Mammary epithelial cell (primary cell): ENCODE data around the gene DGLUCY.
"Not testable (repeated sequence)": the region's sequence is repeated elsewhere in the genome, so short reads cannot be mapped to it uniquely, and the experiment has no call there.

Experiments
- CTCF ChIP-seq, 2 donors: IDR thresholded peaks in 1 of 2; conservative IDR thresholded peaks in 1 of 2; 2 replicates each; pipeline ENCODE4 v1.5.1; 2011 to 2012; ENCODE audit warnings: inconsistent platforms in 2 of 2, low read length in 2 of 2, mild to moderate bottlenecking in 2 of 2, control low read depth in 1 of 2, low read depth in 1 of 2; ENCODE audit not compliant: insufficient read depth in 1 of 2; ENCODE audit errors: extremely low read depth in 1 of 2
- EZH2 ChIP-seq: IDR thresholded peaks from 2 replicates; pipeline ENCODE4 v1.6.1; 2012; ENCODE audit warnings: low read length, inconsistent platforms, borderline replicate concordance

GRCh38 chr14:91226360-91226759 lies 112.5 kb downstream of the DGLUCY start:
- not testable (repeated sequence) for TF ChIP-seq CTCF (conservative IDR thresholded peaks at IDR 0.05 in 1 of 2, IDR thresholded peaks at IDR 0.05 in 1 of 2; ENCODE audit: extremely low read depth in 1 of 2, insufficient read depth in 1 of 2, low read depth in 1 of 2, low read length in 2 of 2); EZH2
